Activated CD4-positive, alpha-beta T cell treated with anti-CD3 and anti-CD28 coated beads for 36 hours (primary cell): Measurements from ENCODE around the gene PDE4B. TPM values are rescaled to one million over a fixed set of nuclear protein-coding genes. Genes with fewer than 3 reads are reported as not detected.

Experiments
- ATAC-seq: fragments of 200-7000 bp; cut with Tn5 transposase; one replicate; pipeline ENCODE4 v1.10.0; 2021; ENCODE audit warnings: mild to moderate bottlenecking, moderate library complexity
- CTCF ChIA-PET: fragments of 350-600 bp; sonication (Branson Sonifier 250); formaldehyde crosslinking; loops from one replicate; lab custom pipeline; 2021; ENCODE audit warnings: antibody characterized with exemption; lab: Charles Lee
- POLR2A ChIA-PET: fragments of 350-600 bp; sonication (Branson Sonifier 250); formaldehyde crosslinking; loops from one replicate; lab custom pipeline; 2021; ENCODE audit warnings: antibody characterized with exemption, inconsistent platforms; lab: Charles Lee
- DNase-seq: peaks from one replicate; pipeline ENCODE4 v3.0.0-alpha.2; 2020
- H3K27ac Mint-ChIP-seq: one replicate; pipeline ENCODE4 v1.8.0; 2021; ENCODE audit warnings: mixed read lengths
- H3K27me3 Mint-ChIP-seq: one replicate; pipeline ENCODE4 v1.8.0; 2021; ENCODE audit warnings: mixed read lengths
- H3K36me3 Mint-ChIP-seq: one replicate; pipeline ENCODE4 v1.8.0; 2021; ENCODE audit warnings: low read depth, mixed read lengths
- H3K4me1 Mint-ChIP-seq: one replicate; pipeline ENCODE4 v1.8.0; 2021; ENCODE audit warnings: mixed read lengths
- H3K4me3 Mint-ChIP-seq: one replicate; pipeline ENCODE4 v1.8.0; 2021; ENCODE audit warnings: mild to moderate bottlenecking, moderate library complexity, mixed read lengths
- H3K9me3 Mint-ChIP-seq: one replicate; pipeline ENCODE4 v1.8.0; 2021; ENCODE audit warnings: low read depth, mixed read lengths
- intact Hi-C, 2 experiments: fragments of 100-400 bp; cut with DNase I in 1 of 2; cut with micrococcal nuclease in 1 of 2; formaldehyde crosslinking; loops; one replicate each; pipeline versions ENCODE4 v1.14.2 to v1.15.1; 2022 to 2024; cut with DNase I, micrococcal nuclease
- total RNA-seq, 2 experiments: library from RNA; stranded (reverse); gene quantifications; one replicate each; pipeline ENCODE4 v1.2.3, GENCODE V29; 2021

The PDE4B gene
- total RNA-seq, 2 experiments from 2014 or later = 24.2 to 24.7 TPM

- CTCF ChIA-PET = interaction anchor here (0.7 kb wide), 1 partner anchor 12 kb away, joined by 4 read pairs; no protein-coding TSS in a partner anchor
- no peak overlapping the region for H3K27ac Mint-ChIP-seq
- H3K4me1 Mint-ChIP-seq = peaks cover 56% of the 10 kb centered on the region
- H3K27me3 Mint-ChIP-seq = no peaks in the 10 kb centered on the region
- POLR2A ChIA-PET = no interaction called here
- H3K36me3 Mint-ChIP-seq = peaks cover 2% of the 10 kb centered on the region
- no peak for DNase-seq
- intact Hi-C loops = no loop called here
- ATAC-seq = no peak
- H3K4me3 Mint-ChIP-seq = no peak overlapping the region
- H3K9me3 Mint-ChIP-seq = peaks cover 10% of the 10 kb centered on the region
Observed at GRCh38 chr1:66326867-66327266, 534.2 kb downstream of the PDE4B start.

- no peak for ATAC-seq
- no peaks in the 10 kb centered on the region for H3K27me3 Mint-ChIP-seq
- H3K27ac Mint-ChIP-seq = no peak overlapping the region
- H3K4me3 Mint-ChIP-seq = no peak overlapping the region
- POLR2A ChIA-PET = no interaction called here
- peaks cover 2% of the 10 kb centered on the region for H3K36me3 Mint-ChIP-seq
- H3K4me1 Mint-ChIP-seq = peaks cover 57% of the 10 kb centered on the region
- peaks cover 4% of the 10 kb centered on the region for H3K9me3 Mint-ChIP-seq
- intact Hi-C loops = no loop called here
- DNase-seq = no peak
- CTCF ChIA-PET = interaction anchor here (1.0 to 1.2 kb wide), 2 partner anchors 10 to 108 kb away, joined by 3 read pairs; no protein-coding TSS in a partner anchor
Observed at GRCh38 chr1:66327588-66327987, 534.9 kb downstream of the PDE4B start.

GRCh38 chr1:66328896-66329295, 536.2 kb downstream of the PDE4B start:
- H3K27me3 Mint-ChIP-seq = no peaks in the 10 kb centered on the region
- H3K4me1 Mint-ChIP-seq = peaks cover 55% of the 10 kb centered on the region
- H3K9me3 Mint-ChIP-seq = no peaks in the 10 kb centered on the region
- H3K27ac Mint-ChIP-seq = no peak overlapping the region
- ATAC-seq (no peak), DNase-seq (no peak)
- CTCF ChIA-PET = interaction anchor here (0.7 kb wide), 1 partner anchor 75 kb away, joined by 3 read pairs; no protein-coding TSS in a partner anchor
- intact Hi-C loops = no loop called here
- POLR2A ChIA-PET = no interaction called here
- peaks cover 12% of the 10 kb centered on the region for H3K36me3 Mint-ChIP-seq
- no peak overlapping the region for H3K4me3 Mint-ChIP-seq

GRCh38 chr1:66330722-66331141, 538.0 kb downstream of the PDE4B start:
- H3K4me1 Mint-ChIP-seq = peaks cover 44% of the 10 kb centered on the region
- H3K36me3 Mint-ChIP-seq = peaks cover 28% of the 10 kb centered on the region
- peak overlapping the region; percentile 91 for H3K4me3 Mint-ChIP-seq
- H3K9me3 Mint-ChIP-seq = no peaks in the 10 kb centered on the region
- ChIA-PET CTCF (interaction anchor here (0.5 to 6.5 kb wide), 9 partner anchors 16 to 116 kb away, joined by 3 to 48 read pairs (median 5); no protein-coding TSS in a partner anchor), POLR2A (no interaction called here)
- intact Hi-C loops = loop anchor here in 1 of 2 experiments (1.0 to 10.0 kb wide), 6 partner anchors 29 to 1366 kb away; partner anchors contain the start of gene JAK1
- peak overlapping the region; percentile 88 for H3K27ac Mint-ChIP-seq
- DNase-seq (no peak), ATAC-seq (peak; percentile 51)
- no peaks in the 10 kb centered on the region for H3K27me3 Mint-ChIP-seq

- Mint-ChIP-seq H3K9me3 (no peaks in the 10 kb centered on the region), H3K4me3 (peak overlapping the region; percentile 91), H3K27ac (peak overlapping the region; percentile 98), H3K4me1 (peaks cover 44% of the 10 kb centered on the region), H3K36me3 (peaks cover 37% of the 10 kb centered on the region), H3K27me3 (no peaks in the 10 kb centered on the region)
- intact Hi-C loops = loop anchor here (1.0 to 10.0 kb wide), 9 partner anchors 31 to 1367 kb away; partner anchors contain the start of gene JAK1 (in 1 of the 2)
- ChIA-PET POLR2A (interaction anchor here (0.8 to 1.9 kb wide), 10 partner anchors 10 to 467 kb away, joined by 3 to 8 read pairs (median 5); no protein-coding TSS in a partner anchor), CTCF (interaction anchor here (0.5 to 6.5 kb wide), 24 partner anchors 8 to 114 kb away, joined by 3 to 48 read pairs (median 5); no protein-coding TSS in a partner anchor)
- DNase-seq = peak; percentile 75
- ATAC-seq = peak; percentile 40
Observed at GRCh38 chr1:66331658-66332547, 539.2 kb downstream of the PDE4B start.

- no peak for DNase-seq
- intact Hi-C loops = loop anchor here (1.0 to 10.0 kb wide), 9 partner anchors 31 to 1368 kb away; partner anchors contain the start of gene JAK1 (in 1 of the 2)
- peak; percentile 6 for ATAC-seq
- H3K36me3 Mint-ChIP-seq = peaks cover 43% of the 10 kb centered on the region
- H3K27me3 Mint-ChIP-seq = no peaks in the 10 kb centered on the region
- no peaks in the 10 kb centered on the region for H3K9me3 Mint-ChIP-seq
- peak overlapping the region; percentile 91 for H3K4me3 Mint-ChIP-seq
- CTCF ChIA-PET = interaction anchor here (0.7 to 6.5 kb wide), 19 partner anchors 8 to 114 kb away, joined by 3 to 48 read pairs (median 5); no protein-coding TSS in a partner anchor
- peak overlapping the region; percentile 98 for H3K27ac Mint-ChIP-seq
- H3K4me1 Mint-ChIP-seq = peaks cover 48% of the 10 kb centered on the region
- POLR2A ChIA-PET = interaction anchor here (0.6 to 1.9 kb wide), 8 partner anchors 9 to 75 kb away, joined by 3 to 8 read pairs (median 6); no protein-coding TSS in a partner anchor
Observed at GRCh38 chr1:66332548-66332901, 539.8 kb downstream of the PDE4B start.

GRCh38 chr1:66333466-66334199, 540.9 kb downstream of the PDE4B start:
- Mint-ChIP-seq H3K27ac (peak overlapping the region; percentile 98), H3K4me1 (peaks cover 48% of the 10 kb centered on the region), H3K36me3 (peaks cover 52% of the 10 kb centered on the region), H3K9me3 (no peaks in the 10 kb centered on the region), H3K4me3 (peak overlapping the region; percentile 91), H3K27me3 (no peaks in the 10 kb centered on the region)
- ChIA-PET POLR2A (interaction anchor here (0.7 to 1.9 kb wide), 3 partner anchors 16 to 112 kb away, joined by 4 to 6 read pairs (median 5); no protein-coding TSS in a partner anchor), CTCF (interaction anchor here (0.7 to 6.5 kb wide), 10 partner anchors 9 to 87 kb away, joined by 3 to 48 read pairs (median 4); no protein-coding TSS in a partner anchor)
- peak; percentile 37 for DNase-seq
- no peak for ATAC-seq
- intact Hi-C loops = loop anchor here (2.0 to 10.0 kb wide), 4 partner anchors 87 to 1369 kb away; partner anchors contain the start of gene JAK1 (in 1 of the 2)

GRCh38 chr1:66334318-66334717, 541.6 kb downstream of the PDE4B start:
- Mint-ChIP-seq H3K27me3 (no peaks in the 10 kb centered on the region), H3K4me3 (peak overlapping the region; percentile 91), H3K9me3 (no peaks in the 10 kb centered on the region), H3K36me3 (peaks cover 53% of the 10 kb centered on the region), H3K4me1 (peaks cover 47% of the 10 kb centered on the region), H3K27ac (peak overlapping the region; percentile 98)
- no peak for ATAC-seq
- intact Hi-C loops = loop anchor here (2.0 to 10.0 kb wide), 3 partner anchors 110 to 1370 kb away; partner anchors contain the start of gene JAK1 (in 1 of the 2)
- no peak for DNase-seq
- POLR2A ChIA-PET = interaction anchor here (0.7 to 1.2 kb wide), 4 partner anchors 15 to 111 kb away, joined by 3 to 5 read pairs (median 4); no protein-coding TSS in a partner anchor
- CTCF ChIA-PET = interaction anchor here (0.7 to 6.5 kb wide), 9 partner anchors 12 to 87 kb away, joined by 3 to 48 read pairs (median 4); no protein-coding TSS in a partner anchor

- ChIA-PET CTCF (interaction anchor here (1.1 to 6.5 kb wide), 8 partner anchors 12 to 88 kb away, joined by 3 to 48 read pairs (median 4); no protein-coding TSS in a partner anchor), POLR2A (interaction anchor here (0.9 to 1.8 kb wide), 6 partner anchors 15 to 110 kb away, joined by 3 to 14 read pairs (median 4); no protein-coding TSS in a partner anchor)
- Mint-ChIP-seq H3K4me1 (peaks cover 46% of the 10 kb centered on the region), H3K27ac (peak overlapping the region; percentile 98), H3K4me3 (peak overlapping the region; percentile 91), H3K27me3 (no peaks in the 10 kb centered on the region), H3K36me3 (peaks cover 59% of the 10 kb centered on the region), H3K9me3 (no peaks in the 10 kb centered on the region)
- DNase-seq (no peak), ATAC-seq (no peak)
- intact Hi-C loops = loop anchor here (2.0 to 10.0 kb wide), 3 partner anchors 110 to 1370 kb away; partner anchors contain the start of gene JAK1 (in 1 of the 2)
Observed at GRCh38 chr1:66335125-66335524, 542.4 kb downstream of the PDE4B start.
